Activated B cell treated with CpG ODN at 0.5 μM for 24 hours (primary cell): ENCODE measurements around the gene RIMS1. TPM values are rescaled to one million over a fixed set of nuclear protein-coding genes. Genes with fewer than 3 reads are reported as not detected.

ENCODE experiments used
- ATAC-seq: fragments of 200-7000 bp; cut with Tn5 transposase; one replicate; pipeline ENCODE4 v1.10.0; 2021; ENCODE audit warnings: low read depth, mild to moderate bottlenecking, moderate library complexity
- CTCF ChIA-PET: fragments of 350-600 bp; sonication (Branson Sonifier 250); formaldehyde crosslinking; loops from one replicate; lab custom pipeline; 2021; ENCODE audit warnings: antibody characterized with exemption; lab: Charles Lee
- POLR2A ChIA-PET: fragments of 350-600 bp; sonication (Branson Sonifier 250); formaldehyde crosslinking; loops from one replicate; lab custom pipeline; 2021; ENCODE audit warnings: antibody characterized with exemption; lab: Charles Lee
- DNase-seq: peaks from one replicate; pipeline ENCODE4 v3.0.0; 2022
- H3K27ac Mint-ChIP-seq: one replicate; pipeline ENCODE4 v1.8.0; 2020; ENCODE audit warnings: mixed read lengths
- H3K27me3 Mint-ChIP-seq: one replicate; pipeline ENCODE4 v1.8.0; 2021; ENCODE audit warnings: mixed read lengths
- H3K36me3 Mint-ChIP-seq: one replicate; pipeline ENCODE4 v1.8.0; 2021; ENCODE audit warnings: low read depth, mixed read lengths
- H3K4me1 Mint-ChIP-seq: one replicate; pipeline ENCODE4 v1.8.0; 2021; ENCODE audit warnings: mixed read lengths
- H3K4me3 Mint-ChIP-seq: one replicate; pipeline ENCODE4 v1.8.0; 2020; ENCODE audit warnings: mild to moderate bottlenecking, mixed read lengths
- H3K9me3 Mint-ChIP-seq: one replicate; pipeline ENCODE4 v1.8.0; 2020; ENCODE audit warnings: mixed read lengths
- intact Hi-C: fragments of 100-400 bp; cut with micrococcal nuclease; formaldehyde crosslinking; loops from one replicate; pipeline ENCODE4 v1.15.1; 2024
- total RNA-seq: library from RNA; stranded (reverse); gene quantifications from 2 replicates; pipeline ENCODE4 v1.2.3, GENCODE V29; 2022
- TF ChIP-seq, protein P1 (sequence below): fragments of 200-600 bp; IDR thresholded peaks from one replicate; pipeline ENCODE4 v1.8.0; 2022; ENCODE audit warnings: antibody characterized with exemption, mild to moderate bottlenecking

Gene RIMS1
- total RNA-seq, 1 donor from 2014 or later, result not detected

DNA sequence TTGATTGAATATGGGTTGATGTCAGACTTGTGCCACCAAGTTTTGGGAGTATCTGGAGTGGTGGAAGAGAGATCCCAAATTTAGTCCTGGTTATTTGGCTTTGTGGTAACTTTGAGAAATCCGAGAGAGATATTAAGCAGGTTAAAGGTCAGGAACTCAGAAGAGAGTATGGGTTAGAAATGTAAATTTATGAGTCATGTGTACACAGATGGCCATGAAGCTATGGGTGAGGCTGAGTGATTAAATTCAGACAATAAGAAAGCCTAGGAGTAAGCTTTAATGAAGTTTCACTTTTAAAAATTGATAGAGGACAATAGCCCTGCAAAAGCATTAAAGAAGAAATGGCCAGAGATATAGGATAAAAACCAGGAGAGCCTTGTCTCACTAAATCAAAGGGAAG, 14.3 kb downstream of the RIMS1 start:
- DNase-seq (no peak), ATAC-seq (no peak)
- H3K4me3 Mint-ChIP-seq, result no peak overlapping the region
- no peaks in the 10 kb centered on the region for H3K27me3 Mint-ChIP-seq
- H3K36me3 Mint-ChIP-seq, result no peaks in the 10 kb centered on the region
- no peak overlapping the region for H3K27ac Mint-ChIP-seq
- H3K4me1 Mint-ChIP-seq, result no peaks in the 10 kb centered on the region
- H3K9me3 Mint-ChIP-seq, result no peaks in the 10 kb centered on the region
- CTCF ChIA-PET, result no interaction called here
- TF ChIP-seq, protein P1, sequence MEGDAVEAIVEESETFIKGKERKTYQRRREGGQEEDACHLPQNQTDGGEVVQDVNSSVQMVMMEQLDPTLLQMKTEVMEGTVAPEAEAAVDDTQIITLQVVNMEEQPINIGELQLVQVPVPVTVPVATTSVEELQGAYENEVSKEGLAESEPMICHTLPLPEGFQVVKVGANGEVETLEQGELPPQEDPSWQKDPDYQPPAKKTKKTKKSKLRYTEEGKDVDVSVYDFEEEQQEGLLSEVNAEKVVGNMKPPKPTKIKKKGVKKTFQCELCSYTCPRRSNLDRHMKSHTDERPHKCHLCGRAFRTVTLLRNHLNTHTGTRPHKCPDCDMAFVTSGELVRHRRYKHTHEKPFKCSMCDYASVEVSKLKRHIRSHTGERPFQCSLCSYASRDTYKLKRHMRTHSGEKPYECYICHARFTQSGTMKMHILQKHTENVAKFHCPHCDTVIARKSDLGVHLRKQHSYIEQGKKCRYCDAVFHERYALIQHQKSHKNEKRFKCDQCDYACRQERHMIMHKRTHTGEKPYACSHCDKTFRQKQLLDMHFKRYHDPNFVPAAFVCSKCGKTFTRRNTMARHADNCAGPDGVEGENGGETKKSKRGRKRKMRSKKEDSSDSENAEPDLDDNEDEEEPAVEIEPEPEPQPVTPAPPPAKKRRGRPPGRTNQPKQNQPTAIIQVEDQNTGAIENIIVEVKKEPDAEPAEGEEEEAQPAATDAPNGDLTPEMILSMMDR, result no peak
- intact Hi-C loops, result no loop called here
- POLR2A ChIA-PET, result no interaction called here

DNA sequence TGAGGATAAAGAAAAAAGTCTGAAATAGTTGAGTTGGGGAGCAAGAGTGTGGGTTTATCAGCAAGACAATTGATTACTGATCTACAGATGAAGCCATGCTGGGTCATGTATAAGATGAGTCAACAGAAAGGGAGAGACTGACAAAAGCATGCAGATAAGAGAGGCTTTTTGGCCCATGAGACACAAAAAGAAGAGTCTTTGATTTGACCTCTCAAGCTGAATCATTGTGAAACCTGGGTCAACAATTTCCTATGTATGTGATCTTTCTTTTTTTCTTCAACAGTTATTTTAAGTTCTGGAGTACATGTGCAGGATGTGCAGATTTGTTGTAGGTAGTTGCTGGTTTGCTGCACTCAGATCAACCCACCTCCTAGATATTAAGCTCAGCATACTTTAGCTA, 15.9 kb downstream of the RIMS1 start:
- H3K4me3 Mint-ChIP-seq, result no peak overlapping the region
- no peaks in the 10 kb centered on the region for H3K4me1 Mint-ChIP-seq
- ChIA-PET POLR2A (no interaction called here), CTCF (no interaction called here)
- H3K27me3 Mint-ChIP-seq, result no peaks in the 10 kb centered on the region
- intact Hi-C loops, result no loop called here
- H3K9me3 Mint-ChIP-seq, result no peaks in the 10 kb centered on the region
- DNase-seq (no peak), ATAC-seq (no peak)
- H3K27ac Mint-ChIP-seq, result no peak overlapping the region
- TF ChIP-seq, protein P1, result no peak
- no peaks in the 10 kb centered on the region for H3K36me3 Mint-ChIP-seq

DNA sequence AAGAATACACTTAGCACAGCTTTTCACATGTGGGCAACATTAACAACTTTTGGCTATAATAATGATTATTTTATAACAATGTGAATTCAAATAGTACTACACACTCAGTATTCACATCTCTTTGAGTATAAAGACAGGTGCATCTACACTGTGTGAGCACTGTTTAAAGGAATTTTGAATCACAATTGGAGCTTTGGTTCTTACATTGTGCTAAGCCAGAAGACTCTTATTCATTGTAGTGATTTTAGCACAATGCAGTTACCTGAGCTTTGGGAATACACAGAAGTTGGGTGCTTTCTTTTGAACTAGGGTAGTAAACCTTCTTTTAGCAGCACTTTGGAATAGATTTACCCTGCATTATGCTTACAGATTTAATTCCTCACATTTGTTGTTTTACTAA, 20.5 kb downstream of the RIMS1 start:
- Mint-ChIP-seq H3K27ac (no peak overlapping the region), H3K27me3 (no peaks in the 10 kb centered on the region), H3K4me1 (no peaks in the 10 kb centered on the region), H3K9me3 (no peaks in the 10 kb centered on the region), H3K4me3 (no peak overlapping the region), H3K36me3 (no peaks in the 10 kb centered on the region)
- CTCF ChIA-PET, result no interaction called here
- POLR2A ChIA-PET, result no interaction called here
- ATAC-seq (no peak), DNase-seq (no peak)
- TF ChIP-seq, protein P1, result no peak
- intact Hi-C loops, result no loop called here

DNA sequence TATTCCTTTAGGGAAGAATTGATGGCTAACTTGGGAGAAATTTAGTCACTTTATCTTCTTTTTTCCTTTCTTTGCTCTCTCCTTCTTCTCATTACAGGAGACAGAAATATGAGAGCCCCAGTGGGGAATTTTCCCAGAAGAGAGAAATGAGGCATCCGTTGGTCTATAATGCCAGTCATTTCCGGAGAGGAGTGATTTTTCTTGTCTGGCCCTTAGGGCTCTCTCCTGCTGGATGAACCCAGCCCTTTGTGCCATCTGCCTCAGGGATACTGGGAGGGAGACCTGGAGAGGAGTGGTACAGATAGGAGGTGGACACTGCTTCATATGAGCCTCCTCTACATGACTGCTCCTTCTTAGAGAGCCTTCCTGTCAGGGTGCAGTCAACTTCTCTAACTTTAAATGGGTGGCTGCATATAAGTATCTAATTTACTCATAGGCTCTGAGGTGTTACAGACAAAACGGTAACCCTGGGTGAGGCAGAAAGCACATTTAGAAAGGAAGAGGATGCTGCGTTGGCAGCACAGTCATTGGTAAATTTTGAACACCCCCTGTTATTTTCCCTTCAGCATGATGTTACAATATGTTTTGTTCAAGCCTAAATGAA, 21.9 kb downstream of the RIMS1 start:
- ChIA-PET CTCF (no interaction called here), POLR2A (no interaction called here)
- DNase-seq (no peak), ATAC-seq (no peak)
- Mint-ChIP-seq H3K9me3 (no peaks in the 10 kb centered on the region), H3K27ac (no peak overlapping the region), H3K4me1 (no peaks in the 10 kb centered on the region), H3K36me3 (no peaks in the 10 kb centered on the region), H3K27me3 (no peaks in the 10 kb centered on the region), H3K4me3 (no peak overlapping the region)
- intact Hi-C loops, result no loop called here
- TF ChIP-seq, protein P1, result no peak

DNA sequence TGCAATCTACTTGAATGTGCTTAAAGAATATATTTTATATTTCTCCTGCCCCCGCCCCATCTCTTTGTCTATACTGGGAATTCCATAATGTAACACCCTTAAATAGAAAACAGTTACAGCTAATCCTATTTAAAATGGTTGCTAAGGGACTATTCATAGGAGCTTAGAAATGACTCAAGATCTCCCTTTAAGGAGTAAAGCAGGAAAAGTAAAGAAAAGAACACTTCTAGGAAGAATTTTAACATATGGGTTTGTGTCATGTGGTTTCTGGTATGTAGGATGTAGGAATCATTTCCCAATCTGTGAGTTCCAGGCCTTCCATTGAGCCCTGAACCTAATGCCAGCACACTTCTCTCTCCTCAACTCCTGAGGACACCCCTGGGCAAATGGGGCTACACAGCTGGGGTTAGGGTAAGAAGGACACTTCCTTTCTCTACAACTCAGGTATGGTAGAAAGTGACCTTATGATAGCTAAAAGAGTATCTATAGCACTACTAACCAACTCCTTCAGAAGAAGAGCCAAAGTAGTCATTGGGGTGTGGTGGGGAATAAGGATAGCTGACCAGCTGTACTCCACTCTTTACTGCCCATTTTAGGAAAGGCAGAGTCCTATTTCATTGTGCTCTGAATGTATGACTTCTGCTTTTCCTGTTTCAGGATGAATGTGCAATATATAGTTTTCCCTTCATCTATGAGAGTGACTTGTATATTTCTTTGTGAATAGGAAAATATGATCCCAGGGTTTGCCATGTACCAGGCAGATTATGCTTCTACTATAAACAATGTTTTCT, 27.3 kb downstream of the RIMS1 start:
- ChIA-PET POLR2A (no interaction called here), CTCF (no interaction called here)
- H3K4me1 Mint-ChIP-seq, result no peaks in the 10 kb centered on the region
- ATAC-seq (no peak), DNase-seq (no peak)
- no peaks in the 10 kb centered on the region for H3K9me3 Mint-ChIP-seq
- H3K36me3 Mint-ChIP-seq, result no peaks in the 10 kb centered on the region
- intact Hi-C loops, result no loop called here
- no peak overlapping the region for H3K27ac Mint-ChIP-seq
- no peaks in the 10 kb centered on the region for H3K27me3 Mint-ChIP-seq
- TF ChIP-seq, protein P1, result no peak
- H3K4me3 Mint-ChIP-seq, result no peak overlapping the region
